NAMALWA (cell line): ENCODE measurements around the gene COL2A1.
"Not testable (repeated sequence)": the region's sequence is repeated elsewhere in the genome, so short reads cannot be mapped to it uniquely, and the experiment has no call there.

Source experiments
- DNase-seq: peaks from one replicate; pipeline ENCODE4 v3.0.0-alpha.2; 2015; ENCODE audit warnings: low spot score

COL2A1 gene

GRCh38 chr12:47975036-47975620, 29.1 kb downstream of the COL2A1 start:
- DNase-seq: no peak

- DNase-seq: no peak
These were observed 30.4 kb downstream of the COL2A1 start for GRCh38 chr12:47973870-47974269.

GRCh38 chr12:47972895-47973294, 31.4 kb downstream of the COL2A1 start:
- DNase-seq: no peak

GRCh38 chr12:47970843-47971242, 33.4 kb downstream of the COL2A1 start:
- DNase-seq: no peak

- no peak for DNase-seq
These were observed 34.4 kb downstream of the COL2A1 start for GRCh38 chr12:47969845-47970244.

GRCh38 chr12:47967461-47968321, 36.6 kb downstream of the COL2A1 start:
- DNase-seq: no peak

GRCh38 chr12:47965581-47965980, 38.7 kb downstream of the COL2A1 start:
- no peak for DNase-seq

GRCh38 chr12:47964106-47964728, 40.1 kb downstream of the COL2A1 start:
- DNase-seq: peak; percentile 41

GRCh38 chr12:47963340-47964040, 40.8 kb downstream of the COL2A1 start, which contains the start of gene TMEM106C:
TMEM106C (plus strand) TSS chr12:47963596; CDS start chr12:47964237, 641 bp downstream.
- peak; percentile 96 for DNase-seq

GRCh38 chr12:47962198-47962597, 42.1 kb downstream of the COL2A1 start:
- no peak for DNase-seq

- DNase-seq: not testable (repeated sequence)
These were observed 46.6 kb downstream of the COL2A1 start for GRCh38 chr12:47957671-47958070.

GRCh38 chr12:47955059-47955458, 49.2 kb downstream of the COL2A1 start:
- DNase-seq: no peak

- no peak for DNase-seq
These were observed 49.7 kb downstream of the COL2A1 start for GRCh38 chr12:47954467-47955045.

GRCh38 chr12:47954058-47954457, 50.2 kb downstream of the COL2A1 start:
- DNase-seq: no peak

- DNase-seq: no peak
These were observed 53.3 kb downstream of the COL2A1 start for GRCh38 chr12:47950856-47951468.

- peak; percentile 61 for DNase-seq
These were observed 54.6 kb downstream of the COL2A1 start for GRCh38 chr12:47949441-47950341.

- DNase-seq: no peak
These were observed 56.9 kb downstream of the COL2A1 start for GRCh38 chr12:47947341-47947740.

GRCh38 chr12:47946413-47947323, 57.6 kb downstream of the COL2A1 start:
- DNase-seq: no peak

- no peak for DNase-seq
These were observed 58.9 kb downstream of the COL2A1 start for GRCh38 chr12:47945341-47945728.
